HG03460 (cell line): ENCODE measurements around the gene COL6A1.

Source experiments
- ATAC-seq: cut with Tn5 transposase; IDR thresholded peaks from one replicate; pipeline ENCODE4 v1.9.1; 2021; ENCODE audit not compliant: unreplicated experiment

The COL6A1 gene

GRCh38 chr21:45980697-45981096, 873 bp upstream of the COL6A1 start:
- ATAC-seq, result no peak

GRCh38 chr21:45982092-45982757, 655 bp downstream of the COL6A1 start:
- ATAC-seq, result no peak

- no peak for ATAC-seq
Measured at GRCh38 chr21:45982758-45983648, 1.4 kb downstream of the COL6A1 start.

- ATAC-seq, result no peak
Measured at GRCh38 chr21:45983649-45983965, 2.0 kb downstream of the COL6A1 start.

- no peak for ATAC-seq
Measured at GRCh38 chr21:45983981-45984551, 2.5 kb downstream of the COL6A1 start.

- ATAC-seq, result no peak
Measured at GRCh38 chr21:45984584-45985095, 3.1 kb downstream of the COL6A1 start.

- no peak for ATAC-seq
Measured at GRCh38 chr21:45985471-45986315, 4.1 kb downstream of the COL6A1 start.

- no peak for ATAC-seq
Measured at GRCh38 chr21:45986316-45987051, 4.9 kb downstream of the COL6A1 start.

GRCh38 chr21:45987121-45987711, 5.6 kb downstream of the COL6A1 start:
- ATAC-seq, result no peak

GRCh38 chr21:45988366-45989347, 7.1 kb downstream of the COL6A1 start:
- ATAC-seq, result no peak

- no peak for ATAC-seq
Measured at GRCh38 chr21:45989355-45990048, 7.9 kb downstream of the COL6A1 start.

- no peak for ATAC-seq
Measured at GRCh38 chr21:45990049-45990711, 8.6 kb downstream of the COL6A1 start.

GRCh38 chr21:45990741-45991605, 9.4 kb downstream of the COL6A1 start:
- ATAC-seq, result no peak

- no peak for ATAC-seq
Measured at GRCh38 chr21:45991606-45992300, 10.2 kb downstream of the COL6A1 start.

- no peak for ATAC-seq
Measured at GRCh38 chr21:45992301-45993209, 11.0 kb downstream of the COL6A1 start.
